ENCODE results near the gene ZNF366.

ZNF366 gene

DNA sequence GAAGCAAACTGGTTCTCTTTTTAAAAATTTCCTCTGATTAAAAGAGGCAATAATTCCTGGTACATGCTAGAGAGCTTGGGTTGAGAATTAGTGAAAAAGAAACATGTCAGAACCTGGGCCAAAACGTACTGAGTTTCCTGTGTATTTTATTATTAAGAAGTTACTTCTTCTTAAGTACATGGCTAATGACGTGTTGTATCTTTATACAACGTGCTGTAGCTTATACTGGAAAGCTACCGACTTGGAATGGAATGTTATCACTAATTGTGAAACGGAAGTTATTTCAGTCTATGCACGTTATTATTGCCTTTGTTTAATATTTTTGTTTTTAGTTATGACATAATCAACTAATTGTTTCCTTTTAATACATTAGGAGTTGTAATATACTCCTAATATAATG lies 43.1 kb downstream of the ZNF366 start:
- no peaks in the 10 kb centered on the region for H3K27me3 ChIP-seq (ENCODE audit: low read depth, low read length)
- no peak overlapping the region for H3K27ac ChIP-seq (ENCODE audit: low read length)
- no peak overlapping the region for H3K4me3 ChIP-seq (ENCODE audit: low read depth in 1 of 2, low read length in 2 of 2)
- peaks cover 0 to 5% of the 10 kb centered on the region in 2 donors for H3K4me1 ChIP-seq (ENCODE audit: control insufficient read depth in 1 of 2, insufficient read depth in 2 of 2, low read length in 2 of 2)
- H3K9me3 ChIP-seq (ENCODE audit: control insufficient read depth in 1 of 2, low read length in 2 of 2), result no peaks in the 10 kb centered on the region
- no peaks in the 10 kb centered on the region for H3K36me3 ChIP-seq (ENCODE audit: control insufficient read depth in 1 of 2, insufficient read depth in 2 of 2, low read length in 2 of 2)

DNA sequence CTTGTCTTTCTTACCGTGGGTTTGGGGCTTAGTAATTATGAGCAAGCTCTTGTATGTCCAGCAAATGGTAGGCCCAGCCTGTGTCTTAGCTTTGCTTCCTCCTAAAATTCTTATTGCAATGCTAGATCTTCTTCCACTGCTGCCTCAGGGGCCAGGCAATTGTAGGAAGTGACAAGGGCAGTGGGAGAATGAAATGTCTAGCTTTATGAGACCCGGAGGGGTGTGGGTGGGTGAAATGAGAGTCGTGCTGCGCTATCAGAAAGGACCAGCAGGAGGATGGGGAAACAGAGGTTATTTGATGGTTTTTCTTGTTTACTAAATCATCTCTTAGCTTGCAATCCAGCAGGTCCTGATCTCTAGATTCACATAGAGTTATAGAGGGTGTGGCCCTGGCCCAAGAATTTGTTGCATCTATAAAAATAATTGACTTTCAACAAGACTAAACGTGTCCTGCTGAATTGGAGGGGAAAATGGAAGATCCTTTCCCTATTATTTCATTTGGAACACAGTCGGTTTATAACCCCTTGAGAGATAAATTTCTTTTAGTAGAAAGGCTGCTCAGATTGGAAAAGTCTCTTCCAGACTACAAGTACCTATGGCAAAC lies 43.7 kb downstream of the ZNF366 start:
- Histone ChIP-seq H3K4me3 (ENCODE audit: low read depth in 1 of 2, low read length in 2 of 2) (no peak overlapping the region), H3K27me3 (ENCODE audit: low read depth, low read length) (no peaks in the 10 kb centered on the region), H3K36me3 (ENCODE audit: control insufficient read depth in 1 of 2, insufficient read depth in 2 of 2, low read length in 2 of 2) (no peaks in the 10 kb centered on the region), H3K4me1 (ENCODE audit: control insufficient read depth in 1 of 2, insufficient read depth in 2 of 2, low read length in 2 of 2) (peaks cover 0 to 10% of the 10 kb centered on the region in 2 donors), H3K27ac (ENCODE audit: low read length) (no peak overlapping the region), H3K9me3 (ENCODE audit: control insufficient read depth in 1 of 2, low read length in 2 of 2) (no peaks in the 10 kb centered on the region)

DNA sequence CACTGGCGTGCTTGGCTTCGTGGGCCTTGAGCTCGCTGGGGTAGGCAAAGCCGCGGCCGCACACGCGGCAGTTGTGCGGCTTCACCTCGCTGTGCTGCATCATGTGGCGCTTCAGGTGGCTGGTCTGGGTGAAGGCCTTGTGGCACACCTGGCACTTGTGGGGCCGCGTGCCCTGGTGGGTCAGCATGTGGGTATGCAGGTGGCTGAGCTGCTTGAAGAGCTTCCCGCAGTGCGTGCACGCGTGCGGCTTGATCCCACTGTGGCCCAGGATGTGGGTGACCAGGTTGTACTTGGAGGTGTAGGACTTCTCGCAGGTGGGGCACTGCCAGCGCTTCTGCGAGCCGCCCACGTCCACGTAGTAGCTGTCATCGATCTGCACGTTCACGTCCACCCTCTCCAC lies 46.8 kb downstream of the ZNF366 start:
- Histone ChIP-seq H3K4me3 (ENCODE audit: low read depth in 1 of 2, low read length in 2 of 2) (no peak overlapping the region), H3K36me3 (ENCODE audit: control insufficient read depth in 1 of 2, insufficient read depth in 2 of 2, low read length in 2 of 2) (no peaks in the 10 kb centered on the region), H3K27me3 (ENCODE audit: low read depth, low read length) (no peaks in the 10 kb centered on the region), H3K4me1 (ENCODE audit: control insufficient read depth in 1 of 2, insufficient read depth in 2 of 2, low read length in 2 of 2) (peaks cover 0 to 10% of the 10 kb centered on the region in 2 donors), H3K9me3 (ENCODE audit: control insufficient read depth in 1 of 2, low read length in 2 of 2) (no peaks in the 10 kb centered on the region), H3K27ac (ENCODE audit: low read length) (no peak overlapping the region)

DNA sequence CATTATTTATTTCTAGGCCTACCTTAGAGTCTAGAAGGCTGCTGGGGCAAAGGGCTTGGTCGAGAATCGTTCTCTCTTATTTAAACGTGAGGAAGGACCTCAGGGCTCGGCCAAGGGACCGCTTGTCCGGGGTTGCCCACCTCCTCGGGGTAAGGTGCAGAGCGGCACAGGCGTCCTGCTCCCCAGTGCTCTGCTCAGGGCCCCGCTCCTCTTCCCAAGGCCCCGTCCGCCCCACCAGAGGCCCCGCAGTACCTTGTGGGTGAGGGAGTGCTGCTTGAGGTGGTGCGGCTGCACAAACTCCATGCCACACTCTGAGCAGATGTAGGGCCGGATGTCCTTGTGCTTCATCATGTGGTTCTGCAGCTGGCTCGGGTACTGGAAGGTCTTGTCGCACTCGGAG lies 47.3 kb downstream of the ZNF366 start:
- Histone ChIP-seq H3K27ac (ENCODE audit: low read length) (no peak overlapping the region), H3K27me3 (ENCODE audit: low read depth, low read length) (no peaks in the 10 kb centered on the region), H3K4me3 (ENCODE audit: low read depth in 1 of 2, low read length in 2 of 2) (no peak overlapping the region), H3K9me3 (ENCODE audit: control insufficient read depth in 1 of 2, low read length in 2 of 2) (no peaks in the 10 kb centered on the region), H3K4me1 (ENCODE audit: control insufficient read depth in 1 of 2, insufficient read depth in 2 of 2, low read length in 2 of 2) (peaks cover 0 to 10% of the 10 kb centered on the region in 2 donors), H3K36me3 (ENCODE audit: control insufficient read depth in 1 of 2, insufficient read depth in 2 of 2, low read length in 2 of 2) (no peaks in the 10 kb centered on the region)

DNA sequence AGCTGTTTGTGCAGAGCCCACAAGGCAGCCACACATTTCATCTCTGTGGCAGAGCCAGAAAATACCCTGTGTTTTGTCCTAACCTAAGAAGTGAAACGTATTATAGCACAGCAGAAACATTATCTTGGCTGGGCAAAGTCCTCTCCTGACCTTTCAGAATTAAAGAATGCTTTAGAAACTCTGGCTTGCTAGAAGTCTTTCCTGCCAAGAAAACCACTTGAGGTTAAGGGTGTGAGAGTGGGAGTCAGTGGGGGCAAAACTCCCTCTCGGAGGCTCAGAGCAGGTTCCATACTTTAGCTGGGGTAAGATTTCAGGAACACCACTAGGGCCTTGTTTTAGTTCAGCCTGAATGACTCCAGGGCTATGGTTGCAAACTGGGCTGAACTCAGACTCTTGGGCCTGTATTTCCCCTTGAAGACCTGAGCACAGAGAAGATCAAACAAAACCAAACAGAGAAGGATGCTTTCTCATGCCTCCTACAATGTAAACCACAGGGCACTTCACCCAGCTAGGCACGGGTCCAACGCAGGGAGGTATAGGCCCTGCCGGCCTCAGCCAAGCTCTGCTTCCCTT lies 48.0 kb downstream of the ZNF366 start:
- Histone ChIP-seq H3K4me3 (ENCODE audit: low read depth in 1 of 2, low read length in 2 of 2) (no peak overlapping the region), H3K9me3 (ENCODE audit: control insufficient read depth in 1 of 2, low read length in 2 of 2) (no peaks in the 10 kb centered on the region), H3K27ac (ENCODE audit: low read length) (no peak overlapping the region), H3K36me3 (ENCODE audit: control insufficient read depth in 1 of 2, insufficient read depth in 2 of 2, low read length in 2 of 2) (no peaks in the 10 kb centered on the region), H3K4me1 (ENCODE audit: control insufficient read depth in 1 of 2, insufficient read depth in 2 of 2, low read length in 2 of 2) (peaks cover under 1 to 10% of the 10 kb centered on the region in 2 donors), H3K27me3 (ENCODE audit: low read depth, low read length) (no peaks in the 10 kb centered on the region)

DNA sequence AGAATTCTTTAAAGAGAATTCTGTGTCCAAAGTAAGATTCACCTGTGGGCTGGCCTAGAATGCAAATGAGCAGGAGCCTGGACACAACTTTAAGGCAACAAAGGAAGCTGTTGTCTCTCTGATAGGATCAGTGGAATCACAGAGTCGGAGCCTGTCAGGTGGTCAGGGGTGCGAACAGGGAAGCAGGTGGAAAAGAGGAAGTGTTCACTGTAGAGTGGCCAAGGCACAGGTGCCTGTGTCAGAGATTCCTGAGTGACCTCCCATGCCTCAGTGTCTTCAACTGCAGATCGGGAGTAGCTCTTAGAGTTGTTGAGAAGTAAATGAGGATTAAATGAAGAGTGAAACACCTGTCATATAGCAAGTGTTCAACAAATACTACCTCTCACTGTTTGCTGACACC lies 48.8 kb downstream of the ZNF366 start:
- H3K36me3 ChIP-seq (ENCODE audit: control insufficient read depth in 1 of 2, insufficient read depth in 2 of 2, low read length in 2 of 2), result no peaks in the 10 kb centered on the region
- no peak overlapping the region for H3K27ac ChIP-seq (ENCODE audit: low read length)
- H3K4me3 ChIP-seq (ENCODE audit: low read depth in 1 of 2, low read length in 2 of 2), result no peak overlapping the region
- H3K9me3 ChIP-seq (ENCODE audit: control insufficient read depth in 1 of 2, low read length in 2 of 2), result no peaks in the 10 kb centered on the region
- peaks cover 8 to 12% of the 10 kb centered on the region in 2 donors for H3K4me1 ChIP-seq (ENCODE audit: control insufficient read depth in 1 of 2, insufficient read depth in 2 of 2, low read length in 2 of 2)
- no peaks in the 10 kb centered on the region for H3K27me3 ChIP-seq (ENCODE audit: low read depth, low read length)

DNA sequence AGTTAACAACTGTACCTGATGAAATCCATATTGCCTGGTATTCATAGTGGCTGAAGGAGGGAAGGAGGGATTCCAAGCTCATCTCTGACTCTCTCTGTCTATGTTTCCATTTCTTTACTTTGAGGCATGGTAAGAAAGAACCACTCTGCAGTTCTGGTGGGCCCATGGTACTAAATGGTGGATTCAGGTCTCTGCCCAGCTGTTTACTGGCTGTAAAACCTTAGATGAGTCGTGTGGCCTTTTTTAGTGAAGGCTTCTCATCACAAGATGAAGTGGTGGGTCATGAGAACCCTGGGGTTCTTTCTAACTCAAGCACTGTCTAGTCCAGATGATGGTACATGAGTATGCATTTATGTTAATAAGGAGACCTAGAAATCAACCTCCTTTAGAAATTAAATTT lies 49.7 kb downstream of the ZNF366 start:
- H3K27ac ChIP-seq (ENCODE audit: low read length), result no peak overlapping the region
- H3K4me3 ChIP-seq (ENCODE audit: low read depth in 1 of 2, low read length in 2 of 2), result no peak overlapping the region
- no peaks in the 10 kb centered on the region for H3K36me3 ChIP-seq (ENCODE audit: control insufficient read depth in 1 of 2, insufficient read depth in 2 of 2, low read length in 2 of 2)
- H3K27me3 ChIP-seq (ENCODE audit: low read depth, low read length), result no peaks in the 10 kb centered on the region
- peaks cover 14 to 17% of the 10 kb centered on the region in 2 donors for H3K4me1 ChIP-seq (ENCODE audit: control insufficient read depth in 1 of 2, insufficient read depth in 2 of 2, low read length in 2 of 2)
- no peaks in the 10 kb centered on the region for H3K9me3 ChIP-seq (ENCODE audit: control insufficient read depth in 1 of 2, low read length in 2 of 2)

DNA sequence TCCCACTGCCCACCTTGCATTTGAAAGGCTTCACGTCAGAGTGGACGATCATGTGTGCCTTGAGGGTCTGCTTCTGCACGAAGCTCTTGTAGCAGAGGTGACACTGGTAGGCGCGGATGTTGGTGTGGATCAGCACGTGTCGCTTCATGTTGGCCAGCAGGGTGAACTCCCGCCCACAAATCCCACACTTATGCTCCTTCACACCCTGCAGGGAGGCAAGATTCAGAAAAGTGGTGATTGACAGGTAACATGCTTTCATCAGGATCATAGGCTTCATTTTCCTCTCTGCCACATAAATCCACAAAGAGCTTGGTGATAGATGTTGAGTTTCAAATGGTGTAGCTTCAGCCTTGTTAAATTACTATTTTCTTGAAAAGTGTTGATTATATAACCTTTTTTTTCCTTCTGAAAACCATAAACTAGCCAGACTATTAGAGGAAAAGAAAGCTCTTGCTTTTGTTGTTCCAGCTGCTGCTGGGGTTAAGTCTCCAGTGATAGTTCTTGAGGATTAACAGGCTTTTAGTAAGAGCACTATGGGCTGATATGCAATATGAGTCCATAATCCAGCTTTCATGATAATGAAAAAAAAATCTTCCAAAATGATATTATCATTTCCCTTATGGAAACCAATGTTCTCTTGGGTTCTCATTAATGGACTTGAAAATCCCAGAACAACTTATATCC lies 50.7 kb downstream of the ZNF366 start:
- no peak overlapping the region for H3K27ac ChIP-seq (ENCODE audit: low read length)
- H3K9me3 ChIP-seq (ENCODE audit: control insufficient read depth in 1 of 2, low read length in 2 of 2), result no peaks in the 10 kb centered on the region
- H3K36me3 ChIP-seq (ENCODE audit: control insufficient read depth in 1 of 2, insufficient read depth in 2 of 2, low read length in 2 of 2), result no peaks in the 10 kb centered on the region
- peaks cover 23% of the 10 kb centered on the region in 2 donors for H3K4me1 ChIP-seq (ENCODE audit: control insufficient read depth in 1 of 2, insufficient read depth in 2 of 2, low read length in 2 of 2)
- no peak overlapping the region for H3K4me3 ChIP-seq (ENCODE audit: low read depth in 1 of 2, low read length in 2 of 2)
- H3K27me3 ChIP-seq (ENCODE audit: low read depth, low read length), result no peaks in the 10 kb centered on the region

DNA sequence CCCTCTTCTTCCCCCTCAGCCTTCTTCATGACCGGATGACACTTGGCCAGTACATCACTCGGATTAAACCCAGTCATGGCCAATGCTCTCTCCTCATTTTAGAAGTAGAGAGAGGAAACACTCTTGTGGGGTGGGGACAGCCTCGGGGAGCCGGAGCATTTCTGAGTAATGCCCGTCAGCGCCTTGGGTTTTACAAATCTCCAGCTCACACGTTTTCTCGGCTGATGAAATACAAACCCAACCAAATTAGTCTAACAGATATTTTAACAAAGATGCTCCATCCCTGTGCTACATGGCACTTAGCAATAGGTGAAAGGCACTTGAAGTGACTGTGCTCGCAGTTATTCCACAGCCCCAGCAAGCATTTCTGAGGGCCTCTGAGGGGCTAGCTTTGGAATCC lies 51.7 kb downstream of the ZNF366 start:
- Histone ChIP-seq H3K4me3 (ENCODE audit: low read depth in 1 of 2, low read length in 2 of 2) (no peak overlapping the region), H3K4me1 (ENCODE audit: control insufficient read depth in 1 of 2, insufficient read depth in 2 of 2, low read length in 2 of 2) (peaks cover 24% of the 10 kb centered on the region in 2 donors), H3K27me3 (ENCODE audit: low read depth, low read length) (no peaks in the 10 kb centered on the region), H3K9me3 (ENCODE audit: control insufficient read depth in 1 of 2, low read length in 2 of 2) (no peaks in the 10 kb centered on the region), H3K36me3 (ENCODE audit: control insufficient read depth in 1 of 2, insufficient read depth in 2 of 2, low read length in 2 of 2) (no peaks in the 10 kb centered on the region), H3K27ac (ENCODE audit: low read length) (no peak overlapping the region)

DNA sequence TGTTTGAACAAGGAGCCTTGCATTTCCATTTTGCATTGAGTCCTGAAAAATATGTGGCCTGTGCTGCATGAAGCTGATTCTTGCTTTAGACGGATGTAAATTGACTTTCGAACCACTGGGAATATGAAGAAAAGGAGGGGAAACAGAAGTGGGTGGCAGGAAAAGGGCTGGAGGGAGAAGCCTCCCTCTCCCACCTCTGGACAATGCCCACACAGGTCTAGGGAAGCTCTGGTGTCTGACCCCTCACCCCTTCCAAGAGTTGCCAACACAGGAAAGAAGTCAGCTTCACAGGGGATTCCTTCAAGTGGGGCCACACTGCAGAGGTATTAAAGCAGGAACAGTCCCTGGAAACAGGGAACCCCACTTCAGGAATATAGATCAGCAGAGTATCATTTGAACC lies 52.2 kb downstream of the ZNF366 start:
- H3K27ac ChIP-seq (ENCODE audit: low read length), result no peak overlapping the region

DNA sequence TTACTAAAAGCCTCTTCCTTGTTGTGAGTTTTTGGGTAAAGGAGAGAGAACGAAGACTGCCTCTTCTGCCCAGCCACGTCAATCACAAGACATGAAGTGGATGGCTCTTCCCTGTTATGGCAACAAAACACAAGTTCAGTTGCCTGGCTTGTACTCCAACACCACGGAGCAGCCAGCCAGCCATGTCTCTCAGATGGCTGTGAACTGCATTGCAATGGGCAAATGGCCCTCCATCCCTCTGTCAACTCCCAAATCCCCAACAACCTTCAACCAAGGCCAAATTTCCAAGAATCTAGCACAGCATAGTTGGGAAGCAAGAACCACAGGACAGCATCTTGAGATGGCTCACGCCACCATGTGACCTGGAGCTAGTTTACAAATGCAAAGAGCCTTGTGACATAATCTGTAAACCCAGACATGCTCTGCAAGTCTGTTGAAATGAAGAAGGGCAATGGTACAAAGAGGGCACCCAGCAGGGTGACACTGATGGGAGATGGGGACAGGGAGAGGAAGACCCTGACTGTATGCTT lies 53.9 kb downstream of the ZNF366 start:
- Histone ChIP-seq H3K4me1 (ENCODE audit: control insufficient read depth in 1 of 2, insufficient read depth in 2 of 2, low read length in 2 of 2) (peaks cover 14 to 24% of the 10 kb centered on the region in 2 donors), H3K27me3 (ENCODE audit: low read depth, low read length) (no peaks in the 10 kb centered on the region), H3K36me3 (ENCODE audit: control insufficient read depth in 1 of 2, insufficient read depth in 2 of 2, low read length in 2 of 2) (no peaks in the 10 kb centered on the region), H3K4me3 (ENCODE audit: low read depth in 1 of 2, low read length in 2 of 2) (no peak overlapping the region), H3K27ac (ENCODE audit: low read length) (peak overlapping the region; percentile 36), H3K9me3 (ENCODE audit: control insufficient read depth in 1 of 2, low read length in 2 of 2) (no peaks in the 10 kb centered on the region)

More for the DNA sequence above, 52.2 kb downstream of the ZNF366 start:
- H3K9me3 ChIP-seq (ENCODE audit: control insufficient read depth in 1 of 2, low read length in 2 of 2), result no peaks in the 10 kb centered on the region
- no peaks in the 10 kb centered on the region for H3K36me3 ChIP-seq (ENCODE audit: control insufficient read depth in 1 of 2, insufficient read depth in 2 of 2, low read length in 2 of 2)
- H3K4me3 ChIP-seq (ENCODE audit: low read depth in 1 of 2, low read length in 2 of 2), result no peak overlapping the region
- H3K4me1 ChIP-seq (ENCODE audit: control insufficient read depth in 1 of 2, insufficient read depth in 2 of 2, low read length in 2 of 2), result peaks cover 24% of the 10 kb centered on the region in 2 donors
- H3K27me3 ChIP-seq (ENCODE audit: low read depth, low read length), result no peaks in the 10 kb centered on the region

Data from muscle layer of duodenum (tissue), 2 donors.